EL (cell line): Measurements from ENCODE around the gene PTGES2.

ENCODE experiments used
- DNase-seq: peaks from one replicate; pipeline ENCODE4 v3.0.0-alpha.2; 2016

Gene PTGES2

DNA sequence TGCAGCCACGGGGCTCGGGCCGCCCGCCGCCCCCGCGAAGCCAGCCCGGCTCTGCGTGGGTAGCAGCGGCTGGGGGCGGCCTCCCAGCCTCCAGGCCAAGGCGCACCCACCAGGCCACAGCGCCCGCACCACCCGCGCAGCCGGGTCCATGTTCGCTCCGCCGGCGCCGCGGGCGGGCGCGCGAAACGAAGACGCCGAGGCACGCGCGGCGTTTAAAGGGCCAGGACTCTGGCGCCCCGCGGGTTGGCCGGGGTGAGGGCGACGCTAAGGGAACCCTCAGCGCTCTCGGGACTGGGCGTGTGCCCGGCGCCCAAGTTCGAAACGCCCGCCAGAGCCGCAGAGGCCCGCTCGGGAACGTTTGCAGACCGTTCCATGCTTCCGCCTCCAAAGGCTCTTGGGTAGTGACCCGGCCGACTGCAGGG, at the start of gene PTGES2:
PTGES2 (minus strand) TSS at position 162 of the 422 bp plus-strand sequence; CDS start at position 150, 12 bp downstream.
- peak; percentile 85 for DNase-seq

DNA sequence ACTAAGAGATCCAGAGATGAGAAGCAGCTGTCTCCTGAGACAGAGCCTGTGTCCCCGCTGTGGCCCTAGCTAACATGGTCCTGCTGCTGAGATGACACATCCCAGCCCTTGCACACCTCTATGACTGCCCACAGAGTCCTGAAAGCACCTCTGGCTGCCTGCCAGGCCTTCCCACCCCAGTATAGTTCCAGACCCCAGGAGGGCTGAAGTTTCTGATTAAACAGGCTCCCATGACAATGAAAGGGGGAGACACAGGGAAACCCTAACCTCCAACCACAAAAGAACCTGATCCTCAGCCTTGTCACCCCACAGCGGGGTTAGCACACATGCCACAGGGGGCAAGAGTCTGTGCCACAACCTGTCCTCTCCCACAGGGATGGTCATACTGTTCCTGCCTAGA, 48.2 kb upstream of the PTGES2 start:
- DNase-seq, result no peak

DNA sequence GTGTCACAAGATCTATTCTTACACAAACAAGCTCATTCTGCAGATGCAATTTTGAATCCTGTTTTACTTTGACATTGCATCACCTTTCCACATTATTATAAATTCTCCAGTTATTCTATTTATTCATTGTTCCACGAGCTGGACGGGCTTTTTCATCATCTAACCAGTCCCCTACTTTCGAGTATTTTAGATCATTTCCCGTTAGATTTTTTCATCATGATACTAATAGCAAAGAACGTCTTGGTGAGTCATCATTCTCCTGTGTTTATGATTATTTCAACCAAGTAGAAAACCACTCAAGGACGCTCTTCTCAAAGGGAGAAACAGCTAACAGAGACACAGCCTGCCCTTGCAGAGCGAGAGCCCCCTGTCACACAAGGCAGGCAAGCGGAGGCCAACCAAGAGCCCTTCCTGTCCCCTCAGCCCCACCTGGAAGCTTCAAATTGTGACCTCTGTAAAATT, 47.6 kb upstream of the PTGES2 start:
- peak; percentile 57 for DNase-seq

DNA sequence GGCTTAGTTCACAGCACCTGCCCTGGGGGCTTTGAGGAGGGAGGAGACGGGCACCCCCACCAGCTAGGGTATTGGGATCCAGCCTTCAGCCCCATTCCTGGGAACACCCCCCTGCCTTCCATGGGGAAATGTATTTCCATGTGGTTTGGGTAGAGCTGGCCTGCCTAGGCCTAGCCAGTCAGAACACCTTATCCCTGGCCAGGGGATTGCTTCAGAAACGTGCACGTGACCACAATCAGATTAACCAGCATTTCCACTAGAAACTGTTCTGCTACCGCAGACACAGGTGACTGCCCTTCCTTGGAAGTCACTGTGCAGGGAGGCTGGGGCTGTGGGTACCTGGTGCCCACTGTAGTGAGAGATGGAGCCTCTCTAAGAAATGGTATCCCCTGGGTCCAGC, 46.5 kb upstream of the PTGES2 start:
- DNase-seq, result no peak

DNA sequence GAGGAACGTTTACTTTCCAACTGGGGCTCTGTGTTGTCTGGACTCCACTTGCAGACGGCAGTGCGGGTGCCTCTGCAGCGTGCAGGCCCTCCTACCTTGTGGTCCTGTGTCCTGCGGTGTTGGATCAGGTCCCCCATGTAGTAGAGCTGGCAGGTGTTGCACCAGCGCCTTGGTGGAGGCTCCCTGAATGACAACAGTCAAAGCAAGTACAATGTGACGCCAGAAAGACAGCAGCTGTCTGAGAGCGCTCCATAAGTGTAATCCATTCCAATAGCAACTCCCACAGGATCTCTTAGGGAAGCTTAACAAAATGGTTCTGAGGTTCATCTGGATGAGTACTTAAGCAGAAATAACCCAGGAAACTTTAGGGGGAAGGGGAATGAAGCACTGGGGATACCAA, 42.4 kb upstream of the PTGES2 start:
- no peak for DNase-seq

DNA sequence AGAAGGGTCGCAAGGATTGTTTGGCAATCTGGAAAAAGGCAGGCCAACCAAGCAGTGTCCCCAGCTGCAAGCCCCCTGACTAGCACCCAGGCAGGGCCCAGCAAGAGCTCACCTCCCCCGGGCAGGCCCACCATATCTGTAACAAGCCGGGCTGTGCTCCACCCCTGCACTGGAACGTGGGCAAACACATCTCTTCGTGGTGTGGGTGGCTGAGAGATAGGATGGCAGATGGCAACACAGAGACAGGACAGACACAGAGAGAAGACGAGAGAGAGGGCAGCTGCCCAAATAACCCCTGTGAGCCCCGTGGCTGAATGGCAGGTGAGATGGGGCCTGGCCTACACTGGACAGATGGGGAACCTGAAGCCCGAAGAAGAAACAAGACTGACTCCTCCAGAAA, 42.0 kb upstream of the PTGES2 start:
- DNase-seq, result no peak

DNA sequence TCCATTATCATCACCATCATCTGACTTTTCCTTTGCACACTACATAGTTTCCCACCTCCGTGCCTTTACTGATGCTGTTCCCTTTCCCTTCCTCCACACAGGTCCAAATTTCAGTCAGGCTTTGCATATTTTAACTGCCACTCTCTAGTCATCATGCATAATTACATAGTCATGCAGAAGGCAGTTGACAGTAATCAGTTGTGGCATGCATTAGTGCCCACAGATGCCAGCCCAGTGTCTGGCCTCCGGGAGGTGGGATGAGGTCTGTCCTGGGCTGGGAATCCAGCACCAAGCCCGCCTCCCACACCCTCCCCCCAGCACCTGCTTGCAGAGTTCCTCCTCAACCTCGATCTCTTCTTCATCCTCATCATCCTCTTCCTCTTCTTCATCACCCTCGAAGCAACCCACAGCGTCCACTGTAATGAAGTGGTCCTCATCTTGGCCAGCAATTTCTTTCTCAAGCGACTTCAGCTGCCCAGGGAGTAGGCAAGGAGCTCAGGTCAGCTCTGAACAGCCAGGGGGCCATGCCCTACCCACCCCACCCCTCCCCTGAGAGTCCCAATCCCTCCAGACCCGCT, 41.3 kb upstream of the PTGES2 start:
- DNase-seq, result peak; percentile 42

DNA sequence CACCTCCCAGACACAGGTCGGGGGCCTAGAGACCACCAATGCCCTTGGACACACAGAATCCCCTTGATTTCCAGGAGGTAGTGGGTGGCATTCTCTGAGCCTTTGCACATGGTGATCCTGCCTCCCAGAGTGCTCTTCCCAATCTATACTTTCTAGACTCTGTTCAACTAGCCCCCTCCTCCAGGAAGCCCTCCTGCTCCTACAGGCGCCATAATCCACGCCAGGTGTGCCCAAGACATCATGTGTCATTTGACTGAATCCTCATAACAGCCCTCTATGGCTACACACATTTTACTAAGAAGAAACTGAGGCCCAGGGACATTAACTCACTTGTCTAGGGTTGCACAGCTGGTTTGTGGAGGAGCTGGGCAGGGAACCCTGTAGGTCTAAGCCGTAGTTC, 39.7 kb upstream of the PTGES2 start:
- no peak for DNase-seq

DNA sequence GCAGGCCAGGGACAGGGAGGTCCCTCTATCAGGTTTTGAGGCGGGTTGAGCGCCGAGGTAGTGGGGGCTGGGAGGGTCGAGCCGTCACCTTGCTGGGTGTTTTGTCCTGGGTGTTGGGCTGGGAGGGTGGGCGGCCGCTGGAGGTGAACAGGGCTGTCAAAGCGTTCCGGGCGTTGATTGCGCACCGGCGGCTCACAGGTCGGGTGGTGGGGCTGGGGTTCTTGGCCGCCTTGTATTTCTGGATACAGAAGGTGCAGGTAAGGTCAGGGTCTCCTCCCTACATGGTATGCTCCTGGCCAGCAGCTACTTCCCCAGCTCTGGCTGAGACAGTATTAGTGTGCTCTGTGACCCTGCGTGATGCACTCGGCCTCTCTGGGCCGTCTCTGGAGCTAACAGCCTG, 38.6 kb upstream of the PTGES2 start:
- no peak for DNase-seq

DNA sequence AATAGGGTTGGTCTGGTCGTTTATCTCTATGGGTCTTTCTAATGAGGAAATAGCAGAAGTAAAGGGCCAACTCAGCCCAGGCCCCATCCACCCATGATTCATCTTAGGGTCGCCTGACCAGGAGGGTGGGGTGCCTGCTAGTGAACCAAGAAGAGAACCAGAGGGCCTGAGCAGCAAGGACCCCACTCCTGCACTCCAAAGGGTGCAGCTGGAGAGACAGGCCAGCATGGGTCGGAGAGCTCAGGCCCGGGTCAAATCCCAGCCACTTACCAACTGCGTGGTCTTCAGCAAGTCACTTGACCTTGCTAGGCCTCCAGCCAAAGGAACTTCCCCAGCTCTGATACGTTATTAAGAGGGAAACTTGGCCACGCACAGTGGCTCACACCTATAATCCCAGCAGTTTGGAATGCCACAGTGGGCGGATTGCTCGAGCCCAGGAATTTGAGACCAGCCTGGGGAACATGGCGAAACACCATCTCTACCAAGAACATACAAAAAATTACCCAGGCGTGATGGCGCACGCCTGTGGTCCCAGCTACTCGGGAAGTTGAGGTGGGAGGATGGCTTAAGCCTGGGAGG, 36.9 kb upstream of the PTGES2 start:
- no peak for DNase-seq

DNA sequence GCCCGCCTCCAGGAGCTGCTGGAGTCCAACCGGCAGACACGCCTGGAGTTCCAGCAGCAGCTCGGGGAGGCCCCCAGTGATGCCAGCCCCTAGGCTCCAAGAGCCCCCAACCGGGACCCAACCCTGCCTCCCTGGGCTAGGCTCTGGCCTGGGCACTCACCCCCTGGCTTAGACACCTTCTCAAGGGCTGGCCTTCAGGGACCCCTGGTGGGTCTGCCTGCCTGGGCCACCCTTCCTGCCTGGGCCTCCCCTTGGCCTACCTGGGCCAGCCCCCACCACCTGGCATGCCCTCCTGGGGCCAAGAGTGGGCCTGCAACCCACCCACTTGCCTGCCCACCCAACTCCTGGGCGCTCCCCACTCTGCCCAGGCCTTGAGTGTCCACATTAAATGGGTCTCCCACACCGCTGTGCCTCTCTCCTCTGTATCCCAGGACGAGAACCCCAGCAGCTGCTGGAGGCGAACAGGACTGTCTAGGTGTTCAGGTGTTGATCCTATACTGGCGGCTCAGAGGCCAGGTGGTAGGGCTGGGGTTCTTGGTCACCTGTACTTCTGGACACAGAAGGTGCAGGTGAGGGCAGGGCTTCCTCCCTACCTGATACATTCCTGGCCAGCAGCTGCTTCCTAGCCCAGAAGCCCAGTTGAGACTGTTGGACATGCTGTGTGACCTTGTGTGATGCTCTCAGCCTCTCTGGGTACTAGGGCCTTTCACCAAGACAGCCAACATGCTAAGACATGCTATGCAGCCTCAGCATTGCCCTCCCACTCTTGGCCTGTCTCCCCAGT, 36.2 kb upstream of the PTGES2 start:
- DNase-seq, result no peak

DNA sequence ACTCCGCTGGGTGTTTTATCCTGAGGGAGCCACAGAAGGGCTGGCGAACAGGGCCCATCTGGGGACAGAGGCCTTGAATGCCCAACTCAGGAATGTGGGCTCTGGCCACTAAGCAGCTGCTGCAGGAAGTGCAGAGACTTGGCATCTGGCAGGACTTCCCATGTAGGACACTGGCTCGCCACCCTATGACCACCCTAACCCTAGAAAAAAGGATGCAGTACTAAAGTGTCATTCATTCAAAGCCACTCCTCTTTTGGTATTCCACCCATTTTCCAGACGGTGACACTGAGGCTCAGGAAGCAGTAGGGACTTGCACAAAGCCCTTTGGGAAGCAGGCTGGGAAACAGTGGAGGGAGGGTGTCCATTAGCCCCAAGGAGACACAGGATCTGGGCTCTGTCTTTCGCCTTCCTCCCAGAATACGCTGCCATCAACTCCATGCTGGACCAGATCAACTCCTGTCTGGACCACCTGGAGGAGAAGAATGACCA, 35.5 kb upstream of the PTGES2 start:
- DNase-seq, result no peak

DNA sequence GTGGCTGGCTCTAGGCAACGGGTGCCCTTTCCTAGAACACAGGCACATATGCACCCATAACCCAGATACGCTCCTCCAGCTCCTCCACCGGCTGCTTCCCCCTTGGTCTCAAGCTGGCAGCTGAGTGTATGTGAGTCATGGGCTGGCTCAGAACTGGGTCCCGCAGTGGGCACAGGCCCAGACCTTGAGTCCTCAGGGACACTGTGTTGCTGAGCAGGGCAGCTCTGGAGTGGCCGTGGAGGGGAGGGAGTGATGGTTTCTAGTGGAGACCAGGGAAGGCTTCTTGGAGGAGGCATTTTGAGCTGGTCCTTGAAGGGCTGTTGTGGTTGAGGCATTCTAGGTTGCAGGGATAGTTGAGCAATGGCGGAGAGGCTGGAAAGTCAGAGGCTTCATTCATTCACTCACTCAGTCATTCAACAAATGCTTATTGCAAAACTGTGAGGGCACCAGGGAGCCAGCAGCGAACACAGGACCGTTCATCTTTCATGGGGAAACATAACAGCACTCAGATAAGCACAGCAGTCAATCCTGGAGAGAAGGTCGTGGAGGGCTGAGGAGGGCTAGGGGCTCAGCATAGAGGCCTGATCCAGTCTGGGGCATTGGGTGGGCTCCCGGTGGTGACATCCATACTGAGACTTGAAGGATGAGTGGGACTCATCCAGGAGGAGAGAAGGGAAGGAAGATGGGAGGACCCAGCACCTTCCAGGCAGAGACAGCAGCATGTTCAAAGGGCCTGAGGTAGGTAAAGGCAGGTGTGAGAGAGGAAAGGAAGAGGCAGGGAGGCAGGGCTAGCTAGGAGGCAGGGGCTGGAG, 34.9 kb upstream of the PTGES2 start:
- DNase-seq, result no peak

DNA sequence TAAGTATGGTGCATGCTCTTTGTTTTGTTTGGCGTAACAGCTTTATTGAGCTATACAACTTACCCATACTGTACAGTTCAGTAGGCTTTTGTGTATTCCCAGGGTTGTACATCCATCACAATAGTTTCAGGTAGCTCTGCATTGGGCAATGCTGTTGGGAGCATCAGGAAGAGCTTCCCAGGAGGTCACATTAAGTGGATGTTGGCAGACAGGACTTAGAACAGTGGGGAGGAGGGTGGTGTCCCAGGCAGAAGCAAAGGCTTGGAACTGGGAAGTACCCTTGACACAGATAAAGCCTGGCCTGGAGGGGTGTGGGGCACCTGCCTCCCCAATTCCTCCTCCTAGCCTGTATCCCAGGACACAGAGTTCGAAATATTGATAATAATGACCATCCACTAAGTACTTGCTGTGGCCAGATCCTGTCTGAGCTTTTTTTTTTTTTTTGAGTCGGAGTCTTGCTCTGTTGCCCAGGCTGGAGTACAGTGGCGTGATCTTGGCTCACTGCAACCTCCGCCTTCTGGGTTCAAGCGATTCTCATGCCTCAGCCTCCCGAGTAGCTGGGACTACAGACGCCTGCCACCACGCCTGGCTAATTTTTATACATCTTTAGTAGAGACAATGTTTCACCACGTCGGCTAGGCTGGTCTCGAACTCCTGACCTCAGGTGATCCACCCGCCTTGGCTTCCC, 33.8 kb upstream of the PTGES2 start:
- no peak for DNase-seq

DNA sequence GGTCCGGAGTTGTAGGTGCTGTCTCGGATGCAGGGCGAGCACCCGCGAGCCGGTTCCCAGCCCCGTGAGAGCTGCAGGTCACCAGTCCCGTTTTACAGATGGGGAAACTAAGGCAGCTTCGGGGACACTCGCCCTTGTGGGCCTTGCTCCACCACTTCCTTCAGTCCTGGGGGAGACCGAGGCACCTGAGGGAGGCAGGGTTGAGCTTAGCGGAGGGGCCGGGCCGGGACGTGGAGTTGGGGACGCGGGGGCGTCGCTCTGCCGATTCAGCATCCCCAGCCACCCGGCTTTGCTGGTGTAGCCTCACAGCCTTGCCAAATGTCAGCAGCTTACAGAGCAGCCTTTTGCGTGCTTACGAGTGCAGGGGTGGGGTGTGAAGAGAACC, 33.1 kb upstream of the PTGES2 start:
- peak; percentile 38 for DNase-seq

DNA sequence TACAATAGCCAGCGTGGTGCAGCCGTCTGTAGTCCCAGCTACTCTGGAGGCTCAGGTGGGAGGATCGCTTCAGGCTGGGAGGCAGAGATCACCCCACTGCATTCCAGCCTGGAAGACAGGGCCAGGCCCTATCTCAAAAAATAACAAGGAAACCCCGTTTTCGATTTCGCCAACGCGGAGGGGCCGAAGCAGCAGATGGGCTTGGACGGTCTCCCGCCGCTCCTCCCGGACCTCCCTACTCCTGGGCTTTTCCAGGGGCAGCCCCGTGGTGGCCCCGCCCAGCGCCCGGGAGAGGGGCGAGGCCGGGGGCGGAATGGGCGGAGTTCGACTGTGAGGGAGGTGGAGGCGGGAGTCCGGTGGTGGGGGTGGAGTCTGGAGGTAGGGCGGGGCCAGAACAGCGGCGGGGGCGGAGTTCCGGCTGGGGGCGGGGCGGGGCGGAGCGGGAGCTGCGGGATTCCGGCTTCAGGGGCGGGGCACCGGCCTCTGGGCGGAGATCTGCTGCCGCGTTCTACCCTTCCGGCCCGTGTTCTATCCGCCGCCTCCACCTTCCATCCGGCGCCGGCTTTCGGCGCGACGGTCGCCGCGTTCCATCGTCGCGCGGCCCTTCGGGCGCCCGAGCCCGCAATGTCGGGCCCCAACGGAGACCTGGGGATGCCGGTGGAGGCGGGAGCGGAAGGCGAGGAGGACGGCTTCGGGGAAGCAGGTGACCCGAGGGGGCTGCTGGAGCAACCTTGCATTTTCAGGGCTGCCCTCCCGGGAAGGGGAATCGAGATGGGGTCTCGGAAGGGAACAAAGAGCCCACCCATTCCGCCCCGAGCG, 32.5 kb upstream of the PTGES2 start, which contains the start of gene BBLN:
BBLN (plus strand) TSS at position 482 of the 819 bp plus-strand sequence; CDS start at position 625, 143 bp downstream.
- DNase-seq, result peak; percentile 95

DNA sequence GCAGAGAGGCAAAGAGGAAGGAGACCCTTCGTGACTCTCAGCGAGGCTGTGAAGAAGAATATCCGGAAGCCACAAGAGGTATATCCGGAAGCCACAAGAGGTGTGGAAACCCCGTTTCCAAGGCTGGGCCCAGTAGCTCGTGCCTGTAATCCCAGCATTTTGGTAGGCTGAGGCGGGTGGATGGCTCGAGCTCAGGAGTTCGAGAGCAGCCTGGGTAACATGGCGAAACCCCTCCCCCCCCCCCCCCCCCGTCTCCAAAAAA, 31.9 kb upstream of the PTGES2 start:
- DNase-seq, result no peak

DNA sequence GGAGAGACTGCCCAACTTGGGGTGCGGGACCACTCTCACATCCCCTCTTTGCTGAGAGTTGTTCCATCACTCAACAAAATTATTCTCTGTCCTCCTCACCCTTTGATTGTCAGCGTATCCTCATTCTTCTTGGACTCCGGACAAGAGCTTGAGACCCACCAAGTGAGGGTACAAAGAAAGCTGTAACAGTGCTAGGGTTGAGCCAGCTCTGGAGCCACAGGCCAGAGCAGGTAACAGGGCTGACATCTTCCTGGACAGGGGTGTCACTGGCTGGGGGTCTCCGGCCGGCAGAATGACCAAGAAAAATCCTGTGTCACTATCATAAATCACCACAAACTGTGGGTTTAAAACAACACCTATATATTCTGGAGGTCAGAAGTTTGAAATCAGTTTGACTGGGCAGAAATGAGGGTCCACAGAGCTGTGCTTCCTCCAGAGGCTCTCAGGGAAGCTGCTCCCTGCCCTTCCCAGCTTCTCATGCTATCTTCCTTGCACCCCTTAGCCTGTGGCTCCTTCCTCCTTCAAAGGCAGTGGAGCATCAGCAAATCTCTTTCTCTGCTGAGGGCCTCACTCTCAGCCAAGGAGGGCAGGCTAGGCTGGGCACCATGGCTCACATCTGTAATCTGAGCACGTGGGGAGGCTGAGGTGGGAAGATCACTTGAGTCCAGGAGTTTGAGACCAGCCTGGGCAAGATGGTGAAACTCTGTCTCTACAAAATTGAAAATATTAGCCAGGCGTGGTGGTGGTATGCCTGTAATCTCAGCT, 28.4 kb upstream of the PTGES2 start:
- DNase-seq, result no peak

DNA sequence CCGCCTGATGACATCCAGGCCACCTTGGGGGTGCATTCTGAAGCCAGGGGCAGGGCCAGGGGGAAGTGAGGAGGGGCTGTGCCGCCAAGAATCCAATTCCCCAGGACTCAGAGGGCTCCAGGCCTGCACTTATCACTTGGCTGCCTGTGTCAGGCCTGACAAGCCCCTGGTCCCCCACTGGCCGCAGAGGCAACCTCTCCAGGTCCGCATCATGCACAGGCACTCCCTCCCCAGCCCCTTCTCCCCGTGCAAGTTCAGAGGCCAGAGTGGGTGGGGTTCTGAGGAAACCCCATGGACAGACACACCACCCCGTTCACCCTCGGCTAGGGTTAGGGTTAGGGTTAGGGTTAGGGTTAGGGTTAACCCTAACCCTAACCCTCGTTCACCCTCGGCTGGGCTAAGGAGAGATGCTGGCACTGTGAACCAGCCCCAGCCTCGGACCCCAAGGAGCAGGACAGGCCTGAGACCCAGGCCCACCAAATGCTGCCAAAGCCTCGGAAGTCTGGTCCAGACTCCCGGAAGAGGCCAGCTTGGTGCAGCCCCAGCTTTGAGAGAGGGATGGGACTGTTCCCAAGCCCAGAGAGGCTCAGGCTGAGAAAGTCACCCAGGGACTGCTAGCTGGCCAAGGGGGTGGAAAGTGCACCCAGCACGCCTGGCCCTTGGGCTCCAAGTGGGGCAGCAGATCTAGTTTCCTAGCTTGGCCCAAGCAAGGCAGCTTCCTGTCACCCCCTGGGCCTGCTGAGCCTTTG, 26.6 kb upstream of the PTGES2 start:
- DNase-seq, result no peak
